GM20000 (cell line): ENCODE data around the gene LRRC10B.

ENCODE experiments used
- DNase-seq: peaks from one replicate; pipeline ENCODE4 v3.0.0; 2012; ENCODE audit warnings: low spot score
- TF ChIP-seq, protein P1 (sequence below): IDR thresholded peaks from 2 replicates; pipeline ENCODE4 v1.5.1; 2012; ENCODE audit warnings: mild to moderate bottlenecking, control low read depth; ENCODE audit errors: extremely low read depth, missing control alignments

LRRC10B gene

DNA sequence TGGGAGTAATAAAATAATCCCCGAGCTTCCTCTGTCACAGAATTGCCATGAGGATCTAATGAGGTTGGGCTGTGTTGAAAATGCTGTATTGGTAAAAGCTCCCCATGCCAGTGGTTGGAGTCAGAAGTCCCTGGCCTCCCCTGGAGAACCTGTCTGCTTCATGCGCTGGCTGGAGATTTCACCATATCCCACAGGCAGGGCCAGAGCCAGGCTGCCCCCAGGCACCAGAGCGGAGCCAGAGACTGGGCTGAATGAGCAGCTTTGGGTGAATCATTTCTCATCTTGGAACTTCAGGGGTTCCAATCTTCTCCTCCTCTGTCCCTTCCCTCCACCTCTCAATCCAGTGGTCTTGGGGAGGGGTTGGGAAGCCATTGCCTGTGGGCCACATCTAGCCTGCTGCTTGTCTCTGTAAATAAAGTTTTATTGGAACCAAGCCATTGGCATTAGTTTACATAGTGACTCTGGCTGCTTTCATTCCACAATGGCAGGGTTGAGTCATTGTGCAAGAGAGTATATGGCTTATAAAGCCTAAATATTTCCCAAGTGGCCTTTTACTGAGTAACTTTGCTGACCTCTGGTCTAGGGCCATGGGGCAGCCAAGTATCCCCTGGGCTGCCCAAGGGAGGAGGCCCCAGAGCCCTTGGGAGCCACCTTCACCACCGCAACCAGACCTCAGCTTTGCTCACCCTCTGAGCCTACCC is 35.2 kb downstream of the LRRC10B start:
- DNase-seq: peak; percentile 34
- TF ChIP-seq, protein P1, sequence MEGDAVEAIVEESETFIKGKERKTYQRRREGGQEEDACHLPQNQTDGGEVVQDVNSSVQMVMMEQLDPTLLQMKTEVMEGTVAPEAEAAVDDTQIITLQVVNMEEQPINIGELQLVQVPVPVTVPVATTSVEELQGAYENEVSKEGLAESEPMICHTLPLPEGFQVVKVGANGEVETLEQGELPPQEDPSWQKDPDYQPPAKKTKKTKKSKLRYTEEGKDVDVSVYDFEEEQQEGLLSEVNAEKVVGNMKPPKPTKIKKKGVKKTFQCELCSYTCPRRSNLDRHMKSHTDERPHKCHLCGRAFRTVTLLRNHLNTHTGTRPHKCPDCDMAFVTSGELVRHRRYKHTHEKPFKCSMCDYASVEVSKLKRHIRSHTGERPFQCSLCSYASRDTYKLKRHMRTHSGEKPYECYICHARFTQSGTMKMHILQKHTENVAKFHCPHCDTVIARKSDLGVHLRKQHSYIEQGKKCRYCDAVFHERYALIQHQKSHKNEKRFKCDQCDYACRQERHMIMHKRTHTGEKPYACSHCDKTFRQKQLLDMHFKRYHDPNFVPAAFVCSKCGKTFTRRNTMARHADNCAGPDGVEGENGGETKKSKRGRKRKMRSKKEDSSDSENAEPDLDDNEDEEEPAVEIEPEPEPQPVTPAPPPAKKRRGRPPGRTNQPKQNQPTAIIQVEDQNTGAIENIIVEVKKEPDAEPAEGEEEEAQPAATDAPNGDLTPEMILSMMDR: no peak

DNA sequence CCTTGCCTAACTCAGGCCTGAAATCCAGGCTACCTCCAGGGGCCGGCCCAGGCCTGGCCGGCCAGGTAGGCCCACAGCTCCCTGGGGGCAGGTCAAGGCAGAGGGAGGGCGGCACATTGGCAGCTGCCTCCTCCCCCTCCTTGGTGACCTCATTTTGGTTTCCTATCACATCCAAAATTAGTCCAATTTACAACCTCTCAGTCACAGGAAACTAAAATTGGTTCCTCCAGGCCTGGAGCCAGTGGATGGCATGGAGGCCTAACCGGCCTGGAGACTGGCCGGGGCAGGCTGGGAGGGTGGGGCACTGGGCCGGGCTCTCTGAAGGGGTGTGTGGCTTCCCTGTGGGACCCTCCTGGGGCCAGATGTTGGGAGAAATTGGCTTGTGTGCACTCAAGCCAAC is 35.9 kb downstream of the LRRC10B start:
- DNase-seq: no peak
- TF ChIP-seq, protein P1: no peak

DNA sequence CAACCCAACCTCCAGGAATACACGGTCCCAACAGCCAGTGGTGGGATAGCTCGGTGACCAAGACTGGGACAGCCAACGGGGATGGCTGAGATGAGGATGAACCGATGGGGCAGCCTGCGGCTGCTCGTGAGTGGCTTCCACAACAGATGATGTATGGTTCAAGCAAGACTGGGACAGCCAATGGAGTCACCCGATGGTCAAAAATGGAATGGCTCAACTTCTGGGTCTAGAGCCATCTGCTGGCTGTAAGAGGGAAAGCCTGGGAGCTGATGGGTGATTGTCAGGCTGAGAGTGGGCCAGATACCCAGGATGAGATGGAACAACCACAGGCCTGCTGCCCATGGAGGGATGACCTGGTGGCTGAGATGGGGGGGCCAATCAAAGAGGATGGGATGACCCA is 36.8 kb downstream of the LRRC10B start:
- TF ChIP-seq, protein P1: peak; percentile 25
- DNase-seq: peak; percentile 75

DNA sequence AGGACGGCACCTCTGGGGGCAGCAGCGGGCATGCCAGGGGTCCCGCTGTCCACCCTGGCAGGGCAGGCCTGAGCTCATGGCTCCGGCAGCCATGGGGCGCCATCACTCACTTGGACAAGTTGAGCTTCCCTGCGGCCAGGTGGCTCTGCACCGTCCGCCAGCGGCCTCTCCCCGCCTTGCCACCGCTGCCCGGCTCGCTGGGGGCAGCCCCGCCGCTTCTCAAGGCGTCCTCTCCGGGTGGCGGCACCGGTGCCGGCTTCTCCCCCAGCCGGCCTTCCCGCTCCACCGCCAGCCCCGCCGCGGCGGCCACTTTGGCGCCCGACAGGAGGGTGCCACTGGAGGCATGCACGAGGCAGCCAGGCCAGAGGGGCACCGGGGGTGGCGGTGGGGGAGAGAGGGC is 37.4 kb downstream of the LRRC10B start:
- no peak for DNase-seq
- TF ChIP-seq, protein P1: no peak

DNA sequence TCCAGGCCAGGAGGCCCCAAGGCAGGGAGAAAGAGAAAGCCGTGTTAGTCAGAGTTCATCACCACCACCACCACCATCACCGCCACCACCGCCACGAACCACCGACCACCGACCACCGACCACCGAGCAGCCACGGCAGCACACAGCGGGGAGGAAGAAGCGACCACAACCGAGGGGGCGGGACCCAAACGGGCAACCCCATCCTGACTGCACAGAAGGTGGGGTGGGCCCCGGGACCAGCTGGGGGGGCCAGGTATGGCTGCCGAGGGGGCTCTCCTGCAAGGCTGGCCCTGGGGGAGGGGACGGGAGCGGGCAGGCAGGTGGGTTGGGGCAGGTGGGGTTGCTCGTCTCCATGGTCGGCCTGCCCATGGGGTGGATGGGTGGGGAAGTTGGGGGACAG is 38.1 kb downstream of the LRRC10B start:
- TF ChIP-seq, protein P1: no peak
- DNase-seq: no peak

DNA sequence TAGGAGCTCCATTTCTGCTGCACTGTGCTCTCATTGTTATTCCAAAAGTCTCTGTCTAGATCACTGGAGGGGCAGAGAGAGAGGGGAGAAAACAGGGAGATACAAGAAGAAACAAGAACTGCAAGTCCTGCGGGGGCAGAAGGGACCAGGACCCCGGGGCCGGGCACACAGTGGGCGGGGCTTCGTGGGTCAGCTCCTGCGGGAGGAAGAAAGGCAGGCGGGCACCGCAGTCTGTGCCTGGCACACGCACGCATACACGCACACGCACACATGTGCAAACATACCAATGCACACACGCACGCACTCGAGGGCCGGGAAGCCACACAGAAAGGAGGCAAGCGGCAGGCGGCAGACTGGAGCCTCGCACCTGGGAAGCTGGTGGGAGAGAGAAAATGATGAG is 38.7 kb downstream of the LRRC10B start:
- no peak for DNase-seq
- TF ChIP-seq, protein P1: no peak

DNA sequence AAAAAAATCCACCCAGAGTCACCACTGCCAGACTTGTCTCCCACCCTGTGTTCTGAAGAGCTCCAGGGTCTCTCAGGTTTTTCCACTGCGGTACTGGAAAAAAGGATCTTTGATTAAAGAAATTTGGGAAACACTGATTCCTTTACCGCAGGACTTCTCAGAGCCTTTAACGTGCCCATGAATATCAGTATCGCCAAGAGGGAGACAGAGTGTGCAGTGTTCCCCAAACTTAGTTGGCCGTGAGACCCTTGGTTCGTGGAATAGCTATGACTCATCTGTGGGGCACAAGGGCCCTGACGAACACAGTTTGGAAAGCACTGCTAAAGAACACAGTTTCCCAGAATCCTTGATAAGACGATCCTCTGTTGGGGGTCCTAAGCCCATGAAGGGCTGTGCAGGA is 40.6 kb downstream of the LRRC10B start:
- TF ChIP-seq, protein P1: no peak
- DNase-seq: no peak
